VCaP (cell line): ENCODE measurements around the gene ASB2.

ENCODE experiments used
- H3K27ac ChIP-seq: fragments of 450-650 bp; 2 replicates; pipeline ENCODE4 v1.5.1; 2017
- TF ChIP-seq, protein P1 (sequence below): fragments of 450-650 bp; conservative IDR thresholded peaks from 2 replicates; pipeline ENCODE4 v1.5.1; 2017; ENCODE audit warnings: mild to moderate bottlenecking, moderate library complexity

The ASB2 gene

DNA sequence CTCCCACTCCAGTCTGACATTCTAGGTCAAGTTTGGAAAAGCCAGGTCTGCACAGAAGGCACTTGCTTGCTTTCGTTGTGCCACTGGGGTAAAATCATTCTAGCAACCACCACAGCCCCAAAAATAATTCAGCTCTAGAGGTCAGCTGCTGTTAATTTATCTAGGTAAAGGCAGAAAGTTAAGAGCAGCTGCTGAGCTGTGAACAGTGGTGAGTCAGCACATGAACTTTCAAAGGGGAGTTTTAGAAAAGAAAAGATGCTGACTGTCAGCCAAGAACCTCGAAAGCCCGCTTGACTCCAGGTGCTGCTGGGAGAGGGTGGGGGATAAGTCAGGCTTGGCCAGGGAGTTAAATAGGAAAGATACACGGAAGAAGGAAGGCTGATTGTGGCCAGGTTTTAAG lies 33.4 kb upstream of the ASB2 start:
- TF ChIP-seq, protein P1, sequence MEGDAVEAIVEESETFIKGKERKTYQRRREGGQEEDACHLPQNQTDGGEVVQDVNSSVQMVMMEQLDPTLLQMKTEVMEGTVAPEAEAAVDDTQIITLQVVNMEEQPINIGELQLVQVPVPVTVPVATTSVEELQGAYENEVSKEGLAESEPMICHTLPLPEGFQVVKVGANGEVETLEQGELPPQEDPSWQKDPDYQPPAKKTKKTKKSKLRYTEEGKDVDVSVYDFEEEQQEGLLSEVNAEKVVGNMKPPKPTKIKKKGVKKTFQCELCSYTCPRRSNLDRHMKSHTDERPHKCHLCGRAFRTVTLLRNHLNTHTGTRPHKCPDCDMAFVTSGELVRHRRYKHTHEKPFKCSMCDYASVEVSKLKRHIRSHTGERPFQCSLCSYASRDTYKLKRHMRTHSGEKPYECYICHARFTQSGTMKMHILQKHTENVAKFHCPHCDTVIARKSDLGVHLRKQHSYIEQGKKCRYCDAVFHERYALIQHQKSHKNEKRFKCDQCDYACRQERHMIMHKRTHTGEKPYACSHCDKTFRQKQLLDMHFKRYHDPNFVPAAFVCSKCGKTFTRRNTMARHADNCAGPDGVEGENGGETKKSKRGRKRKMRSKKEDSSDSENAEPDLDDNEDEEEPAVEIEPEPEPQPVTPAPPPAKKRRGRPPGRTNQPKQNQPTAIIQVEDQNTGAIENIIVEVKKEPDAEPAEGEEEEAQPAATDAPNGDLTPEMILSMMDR, result no peak
- H3K27ac ChIP-seq, result no peak overlapping the region

DNA sequence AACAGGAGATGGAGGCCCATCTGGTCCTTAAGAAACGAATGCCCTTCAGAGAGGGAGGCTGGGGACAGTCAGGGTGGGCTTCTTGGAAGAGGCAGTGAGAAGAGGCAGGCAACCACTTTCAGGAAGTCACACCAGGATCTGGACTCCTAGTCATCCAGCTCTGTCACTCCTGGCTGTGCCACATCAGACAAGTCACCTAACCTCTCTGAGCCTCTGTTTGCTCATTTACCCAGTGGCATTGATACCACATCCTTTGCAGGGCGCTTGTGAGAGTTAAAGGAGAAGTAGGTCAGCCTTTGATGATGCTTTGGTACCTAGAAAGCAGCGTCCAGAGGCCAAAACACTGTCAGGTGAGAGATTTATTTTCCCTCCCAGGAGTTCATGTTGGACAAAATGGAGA lies 31.9 kb upstream of the ASB2 start:
- TF ChIP-seq, protein P1, result no peak
- H3K27ac ChIP-seq, result no peak overlapping the region

DNA sequence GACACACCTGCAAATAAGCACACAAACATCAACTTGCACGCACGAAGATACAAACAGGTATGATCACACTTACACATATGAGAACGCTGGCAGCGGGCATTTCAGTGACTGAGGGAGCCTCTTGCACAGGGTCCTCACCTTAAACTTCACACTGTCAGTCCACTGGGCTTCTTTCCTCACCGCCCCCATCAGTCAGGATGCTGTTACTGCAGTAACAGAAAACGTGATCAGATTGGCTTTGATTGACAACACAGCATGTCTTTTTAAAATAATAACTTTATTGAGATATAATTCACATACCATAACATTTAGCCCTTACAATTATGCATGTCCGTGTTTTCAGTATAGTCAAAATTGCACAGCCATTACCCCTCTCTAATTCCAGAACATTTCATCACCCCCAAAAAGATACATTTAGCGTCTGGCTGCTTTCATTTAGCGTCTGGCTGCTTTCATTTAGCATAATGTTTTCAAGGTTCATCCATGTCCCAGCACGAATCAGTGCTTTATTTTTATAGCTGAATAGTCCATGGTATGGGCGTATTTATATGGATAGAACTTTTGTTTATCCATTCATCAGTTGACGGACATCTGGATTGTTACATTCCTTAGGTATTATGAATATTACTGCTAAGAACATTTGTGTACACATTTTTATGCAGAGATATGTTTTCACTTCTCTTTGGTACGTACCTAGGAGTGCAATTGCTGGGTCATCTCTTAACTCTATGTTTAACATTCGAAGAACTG lies 29.1 kb upstream of the ASB2 start:
- TF ChIP-seq, protein P1, result no peak; the same call in 1 of the 2 replicates
- no peak overlapping the region for H3K27ac ChIP-seq

DNA sequence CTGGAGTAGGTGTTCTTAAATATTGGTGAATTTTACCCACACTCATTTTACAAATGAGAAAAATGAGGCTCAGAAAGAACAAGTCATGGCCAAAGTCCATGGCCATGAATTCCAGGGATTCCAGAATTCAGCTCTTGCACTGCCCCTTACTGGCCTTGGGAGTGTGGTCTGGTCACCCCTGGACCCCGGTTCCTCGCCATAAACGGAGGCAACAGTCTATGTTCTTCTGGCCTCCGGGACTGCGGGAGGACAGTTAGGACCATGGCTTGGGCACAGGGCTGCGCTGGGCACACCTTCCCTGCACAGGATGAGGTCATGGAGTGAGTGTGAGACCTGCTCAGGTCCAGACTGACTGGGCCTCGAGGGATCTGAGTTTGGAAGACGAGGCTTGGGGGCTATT lies 27.6 kb upstream of the ASB2 start:
- TF ChIP-seq, protein P1, result no peak
- no peak overlapping the region for H3K27ac ChIP-seq

DNA sequence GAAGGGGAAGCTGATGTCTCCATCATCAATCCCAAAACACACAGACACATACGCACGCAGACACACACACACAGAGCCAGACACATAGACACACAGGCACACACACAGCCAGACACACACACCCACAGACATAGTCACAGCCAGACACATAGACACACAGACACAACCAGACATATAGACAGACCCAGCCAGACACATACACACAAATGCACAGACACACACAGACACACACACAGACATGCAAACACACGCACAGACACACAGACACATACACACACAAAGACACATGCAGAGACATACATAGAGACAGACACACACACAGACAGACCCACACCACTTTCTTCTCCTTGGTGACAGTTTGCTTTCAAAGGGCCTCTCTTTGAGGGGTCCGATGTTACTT lies 27.0 kb upstream of the ASB2 start:
- H3K27ac ChIP-seq, result no peak overlapping the region
- TF ChIP-seq, protein P1, result no peak

DNA sequence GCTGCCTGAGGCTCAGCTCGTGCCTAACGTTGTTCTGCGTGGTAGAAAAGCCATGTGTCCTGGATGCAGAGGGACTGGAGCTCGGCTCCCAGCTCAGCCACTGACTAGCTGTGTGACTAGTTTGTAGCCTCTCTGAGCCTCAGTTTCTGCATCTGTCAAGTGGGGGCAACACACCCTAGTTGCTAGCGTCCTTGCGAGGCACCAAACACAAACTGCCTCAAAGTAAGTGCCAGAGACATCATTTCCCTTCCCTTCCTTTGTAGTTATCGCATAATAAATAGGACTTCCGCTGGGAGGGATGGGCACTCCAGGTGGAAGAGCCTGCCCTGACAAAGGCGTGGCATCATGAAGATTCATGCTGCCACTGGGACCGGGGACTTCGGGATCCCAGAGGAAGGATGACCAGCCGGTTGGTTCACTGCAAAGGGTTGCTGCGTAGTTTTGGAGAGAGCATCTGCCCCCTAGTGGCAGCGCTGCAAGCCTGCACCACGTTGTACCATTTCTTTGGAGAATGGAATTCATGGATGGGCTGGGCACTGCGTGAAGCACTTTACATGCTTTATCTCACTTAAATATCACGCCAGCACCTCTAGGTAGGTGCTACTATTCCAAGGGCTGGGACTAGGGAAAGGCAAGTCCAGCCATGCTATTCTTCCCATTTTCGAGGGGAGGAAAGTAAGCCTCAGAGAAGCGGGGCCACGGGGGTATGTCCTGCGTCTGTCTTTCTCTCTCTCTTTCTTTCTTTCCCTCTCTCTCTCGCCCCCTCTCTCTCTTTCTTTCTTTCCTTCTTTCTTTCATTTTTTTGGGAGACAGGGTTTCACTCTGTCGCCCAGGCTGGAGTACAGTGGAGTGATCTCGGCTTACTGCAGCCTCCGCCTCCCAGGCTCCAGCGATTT lies 25.4 kb upstream of the ASB2 start:
- TF ChIP-seq, protein P1, result peak; percentile 94
- H3K27ac ChIP-seq, result no peak overlapping the region

DNA sequence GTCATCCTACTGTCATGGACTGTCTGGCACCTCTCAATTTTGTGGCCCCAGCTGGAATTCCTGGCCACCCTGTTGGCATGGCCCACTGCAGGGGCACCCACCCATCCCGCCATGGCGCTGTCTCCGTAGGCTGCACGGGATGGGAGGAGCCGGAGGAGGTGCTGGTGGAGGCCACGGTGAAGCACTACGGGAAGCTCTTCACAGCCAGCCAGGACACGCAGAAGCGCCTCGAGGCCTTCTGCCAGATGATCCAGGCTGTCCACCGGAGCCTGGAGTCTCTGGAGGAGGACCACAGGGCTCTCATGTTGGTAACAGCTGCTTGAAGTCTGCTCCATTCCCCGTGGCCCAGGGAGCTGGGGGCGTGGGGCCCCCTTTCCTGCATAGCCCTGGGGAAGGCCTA lies 24.6 kb upstream of the ASB2 start:
- H3K27ac ChIP-seq, result no peak overlapping the region
- TF ChIP-seq, protein P1, result no peak
